HG02588 (cell line): Measurements from ENCODE around the gene BTG2.

Source experiments
- ATAC-seq: cut with Tn5 transposase; IDR thresholded peaks from one replicate; pipeline ENCODE4 v1.9.1; 2021; ENCODE audit warnings: mild to moderate bottlenecking, moderate library complexity; ENCODE audit not compliant: unreplicated experiment

BTG2 gene

DNA sequence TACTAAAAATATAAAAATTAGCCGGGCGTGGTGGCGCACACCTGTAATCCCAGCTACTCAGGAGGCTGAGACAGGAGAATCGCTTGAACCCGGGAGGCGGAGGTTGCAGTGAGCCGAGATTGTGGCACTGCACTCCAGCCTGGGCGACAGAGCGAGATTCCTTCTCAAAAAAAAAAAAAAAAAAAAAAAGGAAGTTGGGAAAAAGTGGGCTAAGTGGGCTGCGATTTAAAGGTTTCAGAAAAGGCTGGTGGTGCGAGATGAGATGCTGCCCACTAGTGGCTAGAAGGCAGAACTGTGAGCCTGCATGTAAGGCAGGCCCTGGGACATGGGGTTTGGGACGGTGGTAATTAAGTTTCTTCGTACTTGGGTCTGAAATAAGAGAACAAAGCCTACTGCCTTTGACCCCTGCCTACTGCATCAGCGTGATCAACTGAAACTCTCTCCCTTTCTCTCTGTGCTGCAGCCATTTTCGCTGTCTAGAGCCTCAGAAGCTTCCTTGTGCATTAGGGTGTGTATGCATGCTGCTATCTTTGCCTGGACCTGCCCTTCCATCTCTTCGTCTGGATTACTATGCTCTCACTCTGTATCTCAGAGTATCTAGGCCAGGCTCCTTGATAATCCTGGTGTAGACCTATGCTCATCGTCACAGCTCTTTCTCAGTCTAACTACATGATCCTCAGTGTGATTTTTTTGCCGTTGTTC, 33.2 kb downstream of the BTG2 start:
- ATAC-seq, result no peak

- no peak for ATAC-seq
These were observed 34.9 kb downstream of the BTG2 start for GRCh38 chr1:203340112-203340790.

- no peak for ATAC-seq
These were observed 37.0 kb downstream of the BTG2 start for GRCh38 chr1:203342192-203342940.

- ATAC-seq, result no peak
These were observed 38.8 kb downstream of the BTG2 start for GRCh38 chr1:203343956-203344754.

- ATAC-seq, result no peak
These were observed 40.9 kb downstream of the BTG2 start for GRCh38 chr1:203346060-203346768.

DNA sequence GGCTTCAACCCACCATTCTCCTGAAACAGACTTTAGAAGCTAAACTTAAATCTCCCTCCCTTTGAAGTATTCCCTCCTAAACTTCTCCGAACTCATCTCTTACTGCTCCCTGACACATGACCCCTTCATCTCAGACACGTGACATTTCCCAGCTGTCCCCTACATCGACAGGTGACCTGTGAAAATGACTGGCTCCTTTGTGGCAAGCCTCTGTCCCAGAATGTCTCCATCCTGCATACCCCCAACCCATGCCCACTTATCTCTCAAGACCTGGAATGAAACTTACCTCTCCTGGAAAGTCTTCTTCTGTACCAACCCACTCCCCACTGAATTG, 41.4 kb downstream of the BTG2 start:
- no peak for ATAC-seq

- ATAC-seq, result no peak
These were observed 43.8 kb downstream of the BTG2 start for GRCh38 chr1:203349166-203349565.

DNA sequence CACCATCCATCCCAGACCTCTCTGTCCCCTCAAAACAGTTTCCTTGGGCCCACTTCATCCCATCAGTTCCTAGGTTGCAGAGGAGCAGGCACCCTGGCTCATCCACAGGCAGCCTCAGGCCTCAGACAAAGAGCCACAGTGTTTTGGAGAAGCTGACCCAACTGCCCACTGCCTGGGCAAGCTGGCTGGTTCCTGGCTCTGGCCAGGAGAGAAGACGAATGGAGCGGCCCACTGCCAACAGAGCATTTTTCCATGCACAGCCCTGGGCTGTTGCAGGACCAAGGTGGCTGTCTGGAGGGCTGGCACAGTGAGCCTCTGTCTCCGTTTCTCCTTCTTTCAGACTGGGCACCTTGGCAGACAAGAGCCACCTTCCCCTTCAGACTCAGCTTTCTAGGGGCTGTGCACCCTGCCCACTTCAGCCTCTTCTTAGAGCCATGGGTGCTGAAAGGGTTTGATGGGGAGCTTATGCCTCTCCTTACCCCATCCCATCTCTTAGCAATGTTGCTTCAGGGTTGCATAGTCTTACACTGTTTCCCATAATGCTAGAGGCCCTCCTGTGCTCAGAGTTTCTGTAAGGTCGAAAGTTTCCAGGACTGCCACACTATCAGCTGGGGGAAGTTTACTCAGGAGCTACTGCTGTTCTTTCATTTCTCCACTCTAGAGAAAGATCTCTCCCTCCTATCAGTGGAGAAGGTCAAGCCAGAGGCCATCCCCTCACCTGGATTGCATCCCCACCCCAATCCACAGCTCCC, 44.6 kb downstream of the BTG2 start:
- ATAC-seq, result no peak

GRCh38 chr1:203351037-203351625, 45.8 kb downstream of the BTG2 start, which contains the start of gene FMOD:
FMOD (minus strand) TSS chr1:203351122; CDS start chr1:203348270, 2,852 bp downstream.
- ATAC-seq, result no peak

- no peak for ATAC-seq
These were observed 48.2 kb downstream of the BTG2 start for GRCh38 chr1:203353486-203353885.

- ATAC-seq, result no peak
These were observed 48.9 kb downstream of the BTG2 start for GRCh38 chr1:203354246-203354645.

GRCh38 chr1:203359010-203359571, 53.8 kb downstream of the BTG2 start:
- no peak for ATAC-seq
